Activated CD8-positive, alpha-beta memory T cell treated with anti-CD3 and anti-CD28 coated beads, Interleukin-2, amount 50 U/mL, for 24 hours (primary cell): ENCODE data around the gene SLC12A3.

Experiments
- DNase-seq: peaks from one replicate; pipeline ENCODE4 v3.0.0-alpha.2; 2020; ENCODE audit errors: extremely low read depth

SLC12A3 gene

GRCh38 chr16:56891685-56892084 is 26.7 kb downstream of the SLC12A3 start:
- DNase-seq: no peak

- no peak for DNase-seq
These were observed 27.7 kb downstream of the SLC12A3 start for GRCh38 chr16:56892705-56893104.

GRCh38 chr16:56894331-56894917 is 29.4 kb downstream of the SLC12A3 start:
- no peak for DNase-seq

- no peak for DNase-seq
These were observed 30.8 kb downstream of the SLC12A3 start for GRCh38 chr16:56895813-56896212.

- DNase-seq: no peak
These were observed 31.2 kb downstream of the SLC12A3 start for GRCh38 chr16:56896244-56896643.

- DNase-seq: no peak
These were observed 32.2 kb downstream of the SLC12A3 start for GRCh38 chr16:56897026-56897799.

- DNase-seq: no peak
These were observed 33.8 kb downstream of the SLC12A3 start for GRCh38 chr16:56898847-56899246.

- no peak for DNase-seq
These were observed 38.9 kb downstream of the SLC12A3 start for GRCh38 chr16:56903866-56904265.

GRCh38 chr16:56907401-56907800 is 42.4 kb downstream of the SLC12A3 start:
- DNase-seq: no peak

- no peak for DNase-seq
These were observed 44.5 kb downstream of the SLC12A3 start for GRCh38 chr16:56909527-56909979.

- DNase-seq: no peak
These were observed 45.1 kb downstream of the SLC12A3 start for GRCh38 chr16:56910112-56910511.

GRCh38 chr16:56910654-56911539 is 45.9 kb downstream of the SLC12A3 start:
- no peak for DNase-seq

GRCh38 chr16:56911771-56912571 is 47.0 kb downstream of the SLC12A3 start:
- no peak for DNase-seq

GRCh38 chr16:56912746-56913708 is 48.0 kb downstream of the SLC12A3 start:
- DNase-seq: no peak

- no peak for DNase-seq
These were observed 49.9 kb downstream of the SLC12A3 start for GRCh38 chr16:56914896-56915295.

- DNase-seq: no peak
These were observed 50.5 kb downstream of the SLC12A3 start for GRCh38 chr16:56915336-56916119.

- DNase-seq: no peak
These were observed 51.8 kb downstream of the SLC12A3 start for GRCh38 chr16:56916571-56917403.

- no peak for DNase-seq
These were observed 53.5 kb downstream of the SLC12A3 start for GRCh38 chr16:56918467-56919012.
